Stimulated activated CD8-positive, alpha-beta memory T cell treated with anti-CD3 and anti-CD28 coated beads, Interleukin-4, amount 100 ng/mL, for 4 hours (primary cell): ENCODE results near the gene SULT2B1.
"Not testable (repeated sequence)": the region's sequence is repeated elsewhere in the genome, so short reads cannot be mapped to it uniquely, and the experiment has no call there.

Source experiments
- DNase-seq, 2 donors: peaks; one replicate each; pipeline ENCODE4 v3.0.0-alpha.2; 2020; ENCODE audit warnings: low read depth in 2 of 2, low spot score in 1 of 2

SULT2B1 gene

GRCh38 chr19:48524732-48525131, 27.2 kb upstream of the SULT2B1 start:
- no peak for DNase-seq

GRCh38 chr19:48529156-48529555, 22.8 kb upstream of the SULT2B1 start:
- no peak for DNase-seq

DNA sequence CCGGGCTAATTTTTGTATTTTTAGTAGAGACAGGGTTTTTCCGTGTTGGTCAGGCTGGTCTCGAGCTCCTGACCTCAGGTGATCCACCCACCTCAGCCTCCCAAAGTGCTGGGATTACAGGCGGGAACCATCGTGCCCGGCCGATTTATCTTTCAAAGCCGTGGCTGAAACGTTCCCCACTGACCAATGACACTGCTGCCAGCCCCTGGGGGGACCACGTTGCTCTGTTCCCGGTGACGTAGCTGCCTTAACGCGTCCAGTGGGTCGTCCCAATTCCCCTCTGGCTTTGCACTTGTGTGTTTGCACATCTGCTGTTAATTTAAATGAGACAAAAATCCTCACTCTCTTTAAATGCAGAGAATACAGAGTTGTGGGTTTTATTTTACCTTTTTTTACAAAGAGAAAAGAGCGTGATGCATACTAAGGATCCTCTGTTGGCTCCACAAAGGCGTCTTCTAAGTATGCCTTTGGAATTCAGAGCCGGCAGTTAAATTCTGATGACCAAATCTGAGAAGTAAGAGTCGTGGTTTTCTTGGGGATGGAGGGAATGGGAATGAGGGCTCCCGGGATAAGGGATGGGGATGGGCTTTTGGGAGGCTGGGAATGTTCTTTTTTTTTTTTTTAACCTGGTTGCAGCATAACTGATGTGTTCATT, 21.8 kb upstream of the SULT2B1 start:
- DNase-seq = no peak

DNA sequence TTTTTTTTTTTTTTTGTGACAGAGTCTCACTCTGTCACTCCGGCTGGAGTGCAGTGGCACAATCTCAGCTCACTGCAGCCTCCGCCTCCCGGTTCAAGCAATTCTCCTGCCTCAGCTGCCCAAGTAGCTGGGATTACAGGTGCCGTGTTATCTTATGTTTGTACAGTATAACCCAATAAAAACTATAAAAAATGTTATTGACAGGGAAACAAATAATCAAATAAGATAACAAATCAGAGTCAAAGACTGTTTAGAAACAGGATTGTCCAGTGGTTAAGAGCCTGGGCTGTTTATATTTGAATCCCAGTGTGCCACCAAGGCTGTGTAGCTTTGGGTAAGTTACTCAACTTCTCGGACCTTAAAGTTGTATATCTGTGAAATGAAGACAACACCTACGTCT, 21.2 kb upstream of the SULT2B1 start:
- DNase-seq = no peak

GRCh38 chr19:48533770-48534169, 18.2 kb upstream of the SULT2B1 start:
- DNase-seq = no peak

DNA sequence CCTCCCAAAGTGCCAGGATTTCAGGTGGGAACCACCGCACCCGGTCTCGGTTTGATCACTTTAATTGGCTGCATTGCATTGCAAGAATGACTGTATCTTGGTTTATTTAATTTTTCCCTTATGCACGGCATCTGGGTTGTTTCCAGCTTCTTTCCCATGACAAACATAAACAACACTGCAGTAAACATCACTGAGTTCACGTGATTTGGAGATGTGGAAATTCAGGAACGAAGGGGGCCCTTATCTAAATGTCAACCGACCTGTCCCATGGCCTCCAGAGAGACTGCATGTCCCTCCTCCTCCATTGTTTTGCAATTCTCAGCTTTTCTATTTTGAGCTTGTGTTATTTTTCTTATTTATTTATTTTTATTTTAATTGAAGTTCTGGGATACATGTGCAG, 14.4 kb upstream of the SULT2B1 start:
- DNase-seq = no peak

DNA sequence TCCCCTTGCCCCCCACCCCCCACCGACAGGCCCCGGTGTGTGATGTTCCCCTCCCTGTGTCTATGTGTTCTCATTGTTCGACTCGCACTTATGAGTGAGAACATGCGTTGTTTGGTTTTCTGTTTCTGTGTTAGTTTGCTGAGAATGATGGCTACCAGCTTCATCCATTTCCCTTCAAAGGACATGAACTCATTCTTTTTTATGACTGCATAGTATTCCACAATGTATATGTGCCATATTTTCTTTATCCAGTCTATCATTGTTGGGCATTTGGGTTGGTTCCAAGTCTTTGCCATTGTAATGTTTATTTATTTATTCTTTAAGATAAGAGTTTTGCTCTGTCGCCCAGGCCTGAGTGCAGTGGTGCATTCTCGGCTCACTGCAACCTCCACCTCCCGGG, 13.9 kb upstream of the SULT2B1 start:
- DNase-seq = not testable (repeated sequence)

GRCh38 chr19:48539503-48540096, 12.4 kb upstream of the SULT2B1 start:
- DNase-seq = no peak

DNA sequence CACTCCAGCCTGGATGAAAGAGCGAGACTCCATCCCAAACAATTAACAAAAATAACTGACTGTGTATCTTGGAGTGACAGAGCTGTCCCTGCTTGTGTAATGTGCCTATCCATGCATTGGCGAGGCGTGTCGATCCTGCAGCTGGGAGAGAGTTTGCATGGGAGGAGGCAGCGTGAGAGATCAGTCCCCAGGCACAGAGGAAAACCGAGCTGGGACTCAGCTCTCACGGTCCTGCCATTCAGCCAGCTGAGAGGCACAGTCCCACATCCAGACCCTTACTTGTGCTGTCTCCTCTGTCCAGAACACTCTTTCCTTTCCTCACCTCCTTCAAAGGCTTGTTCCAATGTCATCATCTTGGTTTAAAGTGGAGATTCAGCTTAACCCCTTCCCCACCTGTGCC, 11.9 kb upstream of the SULT2B1 start:
- no peak for DNase-seq

- no peak for DNase-seq
Observed at GRCh38 chr19:48541813-48542212, 10.2 kb upstream of the SULT2B1 start.

- DNase-seq = no peak
Observed at GRCh38 chr19:48543121-48543710, 8.8 kb upstream of the SULT2B1 start.

DNA sequence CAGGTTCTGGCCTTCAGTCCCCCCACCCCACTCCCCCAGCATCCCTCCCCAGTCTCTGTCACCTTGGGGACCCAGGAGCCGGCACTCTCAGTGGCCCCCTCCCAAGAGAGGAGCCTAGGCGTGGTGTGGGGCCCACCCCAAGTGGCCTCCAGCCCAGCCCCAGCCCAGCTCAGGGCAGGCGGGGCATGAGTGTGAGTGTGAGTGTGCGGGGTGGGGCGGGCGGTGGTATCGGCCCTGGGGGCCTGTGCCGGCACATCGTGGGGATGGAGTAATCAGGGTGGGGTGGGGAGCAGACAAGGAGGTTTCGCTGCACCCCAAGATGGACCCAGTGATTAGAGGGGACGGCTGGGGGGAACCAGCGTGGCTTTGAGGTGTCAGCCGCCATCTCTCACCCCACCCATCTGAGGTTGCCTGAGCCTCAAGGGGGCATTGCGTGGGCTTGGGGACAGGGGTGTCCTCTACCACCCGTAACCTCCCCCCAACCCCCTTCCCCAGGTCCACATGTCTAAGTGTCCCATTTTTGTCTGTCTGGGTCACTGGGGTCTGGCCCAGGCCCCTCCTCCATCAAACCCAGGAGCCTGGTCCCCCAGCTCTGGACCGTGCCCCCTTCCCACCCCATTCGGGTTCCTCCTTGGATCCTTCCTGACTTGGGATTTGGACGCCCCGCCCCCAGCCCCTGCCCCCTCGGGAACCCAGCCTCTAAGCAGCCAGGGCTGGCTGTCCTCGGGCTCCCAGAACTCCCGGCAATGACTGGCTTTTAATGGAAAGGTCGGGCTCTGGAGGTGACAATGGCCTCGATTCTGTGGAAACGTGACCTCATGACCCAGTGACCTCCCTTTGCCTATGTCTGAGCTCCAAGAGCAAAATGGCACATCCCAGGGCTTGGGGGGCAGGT, 6.9 kb upstream of the SULT2B1 start:
- DNase-seq = no peak

- DNase-seq = no peak
Observed at GRCh38 chr19:48547722-48548121, 4.2 kb upstream of the SULT2B1 start.

DNA sequence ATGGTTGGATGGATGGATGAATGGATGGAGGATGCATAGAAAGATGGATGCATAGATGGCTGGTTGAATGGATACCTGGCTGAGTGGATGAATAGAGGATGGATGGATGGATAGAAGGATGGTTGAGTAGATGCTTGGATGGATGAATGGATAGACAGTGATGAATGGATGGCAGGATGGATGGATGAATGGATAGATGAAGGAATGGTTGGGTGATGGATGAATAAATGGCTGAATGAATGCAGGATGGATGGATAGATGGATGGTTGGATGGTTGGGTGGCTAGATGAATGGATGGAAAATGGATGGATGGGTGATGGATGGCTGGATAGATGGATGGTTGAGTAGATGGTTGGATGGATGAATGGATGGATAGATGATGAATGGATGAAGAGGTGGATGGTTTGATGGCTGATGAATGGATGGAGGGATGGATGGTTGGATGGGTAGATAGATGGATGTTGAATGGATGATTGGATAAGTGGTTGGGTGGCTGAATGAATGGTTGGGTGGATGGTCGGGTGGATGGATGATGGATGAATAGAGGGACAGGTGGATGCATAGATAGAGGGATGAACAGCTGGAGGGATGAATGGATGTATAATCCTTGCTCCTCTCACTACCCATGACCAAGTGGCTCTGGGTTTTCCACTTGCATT, 3.6 kb upstream of the SULT2B1 start:
- no peak for DNase-seq

DNA sequence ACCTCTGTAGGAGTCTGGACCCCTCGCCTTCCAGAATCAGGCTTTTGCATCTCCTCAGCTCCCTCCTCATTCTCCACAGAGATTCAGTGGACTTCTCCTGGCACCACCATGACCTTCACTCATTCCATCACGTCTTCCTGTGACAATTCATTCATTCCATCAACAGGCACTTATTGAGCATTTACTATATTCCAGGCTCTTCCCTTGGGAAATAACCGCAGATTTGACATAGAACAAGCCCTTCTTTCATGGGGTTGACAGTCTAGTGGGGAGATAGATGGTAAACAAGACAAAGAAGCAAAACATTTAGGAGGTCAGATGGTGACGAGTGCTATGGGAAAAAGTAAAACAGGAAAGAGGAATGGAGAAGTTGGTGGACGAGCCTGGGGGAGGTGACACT, 2.6 kb upstream of the SULT2B1 start:
- no peak for DNase-seq

- DNase-seq = no peak
Observed at GRCh38 chr19:48552406-48553322, 692 bp downstream of the SULT2B1 start.

GRCh38 chr19:48553676-48554384, 1.9 kb downstream of the SULT2B1 start:
- DNase-seq = no peak

DNA sequence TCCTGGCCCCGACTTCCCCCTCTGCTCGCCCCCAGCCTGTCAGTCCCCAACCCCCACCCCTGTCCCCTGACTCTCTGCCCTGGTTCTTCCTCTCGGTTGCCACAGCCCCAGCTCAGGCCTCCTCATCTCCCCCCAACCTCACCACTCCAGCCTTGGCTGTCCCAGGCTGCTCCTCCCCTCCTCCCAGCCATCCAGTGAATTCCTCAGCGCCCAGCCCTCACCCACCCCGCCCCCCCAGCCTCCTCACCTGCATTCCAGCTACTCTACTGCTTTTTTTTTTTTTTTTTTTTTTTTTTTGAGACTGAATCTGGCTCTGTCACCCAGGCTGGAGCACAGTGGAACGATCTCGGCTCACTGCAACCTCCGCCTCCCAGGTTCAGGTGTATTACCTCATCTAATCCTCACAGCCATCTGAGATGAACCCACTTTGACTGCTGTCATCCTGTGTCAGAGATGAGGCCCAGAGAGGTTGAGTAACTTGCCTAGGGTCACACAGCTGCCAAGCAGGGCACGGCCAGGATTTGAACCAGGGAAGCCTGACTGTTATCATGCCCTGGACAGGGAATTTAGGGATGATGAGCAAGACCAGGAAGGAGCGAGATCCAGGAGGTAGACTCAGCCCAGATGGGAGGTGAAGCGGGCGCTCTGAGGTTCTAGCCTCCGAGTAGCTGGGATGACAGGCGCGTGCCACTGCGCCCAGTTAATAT, 2.6 kb downstream of the SULT2B1 start:
- no peak for DNase-seq

DNA sequence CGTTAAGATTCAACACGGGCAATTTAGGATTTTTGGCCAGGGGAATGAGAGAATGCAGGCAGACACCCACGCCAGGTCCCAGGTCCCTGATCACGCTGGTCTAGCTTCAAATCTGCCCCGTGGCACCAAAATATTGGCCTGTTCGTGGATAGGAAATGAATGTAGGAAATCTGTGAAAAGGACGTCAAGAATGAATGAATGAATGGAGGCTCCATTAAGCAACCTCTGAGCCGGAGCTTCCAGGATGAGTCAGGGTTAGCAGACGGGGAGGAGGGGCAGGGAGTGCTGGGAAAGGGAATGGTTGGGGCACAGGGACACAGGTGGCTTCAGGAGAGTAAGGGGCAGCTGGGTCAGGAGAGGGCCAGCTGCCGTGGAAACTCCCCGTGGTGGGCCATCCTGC, 4.2 kb downstream of the SULT2B1 start:
- no peak for DNase-seq
